Left ventricle myocardium superior (tissue), 1 donor: ENCODE data around the gene AGAP6. TPM values are rescaled to one million over a fixed set of nuclear protein-coding genes. Genes with fewer than 3 reads are reported as not detected.
"Not testable (repeated sequence)": the region's sequence is repeated elsewhere in the genome, so short reads cannot be mapped to it uniquely, and the experiment has no call there.

ENCODE experiments used
- ATAC-seq: fragments of 200-7000 bp; cut with Tn5 transposase; one replicate; pipeline ENCODE4 v1.9.1; 2020; ENCODE audit warnings: mild to moderate bottlenecking, moderate library complexity
- DNase-seq: peaks from one replicate; pipeline ENCODE4 v3.0.0-alpha.2; 2020
- intact Hi-C: fragments of 100-400 bp; cut with micrococcal nuclease; formaldehyde crosslinking; loops from one replicate; pipeline ENCODE4 v1.11.0; 2022
- total RNA-seq: library from RNA; stranded (reverse); fragmentation: NEBNext Ultra II Directional; extraction: Animal tissue kit (Norgen Biotek cat#: 25700); gene quantifications from one replicate; pipeline ENCODE4 v1.2.1, GENCODE V29; 2021
- donor health status: DM: no; HTN: yes; CAD: no; lungs with severe emphysema.

The AGAP6 gene
- total RNA-seq, 1 donor from 2014 or later: 4.5 TPM

DNA sequence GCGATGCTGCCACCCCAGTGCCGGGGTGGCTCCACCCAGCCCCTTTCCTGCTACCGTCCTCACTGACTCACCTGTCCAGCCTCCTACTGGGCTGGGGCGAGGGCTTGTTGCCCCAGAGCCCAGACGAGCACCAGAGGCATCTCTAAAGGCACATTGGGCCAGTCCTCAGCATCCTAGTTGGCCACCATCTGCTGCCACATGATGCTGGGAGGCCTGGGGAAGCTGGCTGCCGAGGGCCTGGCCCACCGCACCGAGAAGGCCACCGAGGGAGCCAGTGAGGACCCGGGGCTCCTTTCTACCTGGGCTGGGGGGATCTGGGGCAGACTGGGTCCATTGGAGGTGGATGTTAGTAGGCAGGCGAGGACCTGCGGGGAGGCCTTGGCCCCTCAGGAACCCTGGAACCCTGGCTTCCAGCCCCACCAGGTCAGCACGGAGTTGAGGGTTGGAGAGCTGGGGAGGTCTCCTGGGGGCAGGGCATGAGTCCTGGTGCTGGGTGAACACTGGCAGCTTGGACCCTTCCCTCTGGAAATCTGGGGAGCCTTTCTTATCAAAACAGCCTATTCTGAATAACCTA lies 32.3 kb downstream of the AGAP6 start:
- intact Hi-C loops, DNase-seq, ATAC-seq: not testable (repeated sequence)

DNA sequence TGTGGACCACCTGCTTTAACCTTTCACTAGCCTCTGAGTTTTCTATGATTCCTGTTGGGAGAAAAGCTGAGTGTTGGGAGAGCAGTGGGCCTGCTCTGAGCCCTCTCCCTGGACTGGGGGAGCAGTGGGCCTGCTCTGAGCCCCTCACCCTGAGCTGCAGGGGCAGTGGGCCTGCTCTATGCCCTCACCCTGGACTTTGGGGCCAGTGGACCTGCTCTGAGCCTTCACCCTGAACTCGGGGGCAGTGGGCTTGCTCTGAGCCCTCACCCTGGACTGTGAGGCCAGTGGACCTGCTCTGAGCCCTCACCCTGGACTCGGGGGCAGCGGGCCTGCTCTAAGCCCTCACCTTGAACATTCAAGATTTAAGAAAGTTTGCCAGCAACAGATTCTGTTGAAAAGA lies 33.4 kb downstream of the AGAP6 start:
- ATAC-seq: no peak
- no peak for DNase-seq
- intact Hi-C loops: no loop called here

DNA sequence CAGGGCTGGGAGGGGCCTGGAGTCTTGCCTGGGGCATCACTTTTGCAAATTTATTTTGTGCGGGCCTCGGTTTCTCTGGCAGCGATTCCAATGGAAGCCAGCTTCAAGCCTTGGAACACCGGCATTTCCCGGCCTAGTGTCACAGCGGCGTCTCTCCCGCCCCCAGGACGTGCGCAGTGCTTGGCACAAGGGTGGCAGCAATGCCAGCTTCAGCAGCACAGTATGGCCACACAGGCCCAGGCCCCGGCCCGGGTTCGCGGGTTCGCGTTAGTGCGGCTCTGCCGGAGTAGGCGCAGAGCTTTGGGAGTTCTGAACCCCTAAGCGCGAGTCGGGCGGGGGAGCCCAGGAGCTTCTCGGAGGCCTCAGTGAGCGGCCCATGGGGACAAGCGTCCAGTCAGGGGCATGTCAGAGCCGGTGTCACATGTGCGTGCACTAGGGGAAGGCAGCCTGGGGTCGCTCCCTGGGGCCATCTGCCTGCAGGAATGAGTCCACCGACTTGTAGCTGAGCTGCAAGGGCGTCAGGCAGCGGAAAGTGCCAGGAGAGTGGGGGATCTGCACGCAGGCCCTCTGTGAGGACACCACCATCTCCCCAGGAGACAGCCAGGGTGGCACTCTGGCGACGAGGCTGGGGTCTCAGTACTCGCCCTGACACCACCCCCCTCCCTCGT lies 36.6 kb downstream of the AGAP6 start:
- intact Hi-C loops, DNase-seq, ATAC-seq: not testable (repeated sequence)

DNA sequence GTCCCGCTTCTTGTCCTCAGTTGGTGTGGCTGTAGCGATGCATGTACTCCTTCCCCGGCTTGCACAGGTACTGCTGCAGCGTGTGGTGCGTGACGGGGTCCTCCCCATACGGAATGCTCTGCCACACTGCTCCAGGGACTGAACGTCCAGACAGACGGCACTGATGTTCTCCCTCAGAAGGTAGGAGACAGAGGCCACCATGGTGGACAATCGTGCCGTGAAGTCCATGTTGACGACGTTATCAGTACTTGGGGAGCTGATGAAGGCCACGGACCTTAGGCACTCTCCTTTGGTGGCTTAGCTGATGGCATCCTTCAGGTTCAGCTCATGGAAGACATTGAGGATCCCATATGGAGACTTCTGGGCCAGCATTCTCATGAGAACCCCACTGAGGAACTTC lies 37.4 kb downstream of the AGAP6 start:
- ATAC-seq (no peak), DNase-seq (no peak)
- intact Hi-C loops: no loop called here

DNA sequence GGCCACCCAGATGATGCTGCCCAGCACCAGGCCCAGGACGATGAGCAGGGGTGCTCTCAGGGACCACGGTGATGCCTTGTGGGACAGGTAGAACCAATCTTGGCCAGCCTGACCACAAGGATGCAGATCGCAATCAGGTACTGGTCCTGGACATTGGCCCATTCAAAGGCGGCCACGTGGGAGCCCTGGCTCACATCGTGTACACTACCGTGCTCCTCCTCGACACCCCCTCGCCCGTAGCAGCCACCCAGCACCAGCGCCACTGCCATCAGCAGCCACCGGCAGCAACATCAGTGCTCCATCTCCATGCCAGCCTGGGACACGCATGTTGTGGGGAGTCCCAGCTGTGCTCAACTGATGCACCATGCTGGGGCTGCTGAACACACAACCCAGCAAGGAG lies 39.0 kb downstream of the AGAP6 start:
- DNase-seq (no peak), ATAC-seq (no peak)
- intact Hi-C loops: no loop called here

DNA sequence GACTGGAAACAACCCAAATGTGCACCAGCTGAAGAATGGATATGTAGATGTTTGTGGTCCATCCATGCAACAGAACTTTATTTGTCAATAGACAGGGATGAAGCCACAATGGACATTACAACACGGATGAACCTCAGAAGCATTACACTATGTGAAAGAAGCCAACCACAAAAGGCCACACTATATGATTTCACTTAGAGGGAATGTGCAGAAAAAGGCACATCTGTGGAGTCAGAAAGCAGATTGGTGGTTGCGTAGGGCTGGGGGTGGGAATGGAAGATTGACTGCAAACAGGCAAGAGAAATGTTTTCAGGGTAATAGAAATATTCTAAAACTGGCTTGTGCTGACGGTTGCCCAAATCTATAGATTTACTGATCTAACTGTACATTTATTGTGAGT lies 45.3 kb downstream of the AGAP6 start:
- DNase-seq: no peak
- intact Hi-C loops: no loop called here
- ATAC-seq: no peak

DNA sequence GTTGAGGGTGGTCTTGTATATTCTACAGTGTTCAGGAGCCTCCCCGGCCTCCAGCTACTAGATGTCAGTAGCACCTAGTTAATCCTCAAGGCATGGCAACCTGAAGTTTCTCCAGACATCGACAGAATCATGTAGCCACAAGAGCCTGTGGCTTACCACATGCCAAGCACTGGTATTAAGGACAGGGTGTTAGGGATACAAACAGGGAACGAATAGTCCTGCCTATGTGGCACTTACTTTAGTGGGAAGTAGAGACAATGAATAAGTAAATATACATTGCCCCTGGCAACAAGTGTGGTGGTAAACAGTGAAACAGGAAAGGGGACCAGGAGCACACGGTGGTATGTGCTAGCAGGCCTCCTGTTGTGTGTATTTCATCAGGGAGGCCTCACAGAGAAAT lies 47.1 kb downstream of the AGAP6 start:
- intact Hi-C loops, ATAC-seq, DNase-seq: not testable (repeated sequence)

DNA sequence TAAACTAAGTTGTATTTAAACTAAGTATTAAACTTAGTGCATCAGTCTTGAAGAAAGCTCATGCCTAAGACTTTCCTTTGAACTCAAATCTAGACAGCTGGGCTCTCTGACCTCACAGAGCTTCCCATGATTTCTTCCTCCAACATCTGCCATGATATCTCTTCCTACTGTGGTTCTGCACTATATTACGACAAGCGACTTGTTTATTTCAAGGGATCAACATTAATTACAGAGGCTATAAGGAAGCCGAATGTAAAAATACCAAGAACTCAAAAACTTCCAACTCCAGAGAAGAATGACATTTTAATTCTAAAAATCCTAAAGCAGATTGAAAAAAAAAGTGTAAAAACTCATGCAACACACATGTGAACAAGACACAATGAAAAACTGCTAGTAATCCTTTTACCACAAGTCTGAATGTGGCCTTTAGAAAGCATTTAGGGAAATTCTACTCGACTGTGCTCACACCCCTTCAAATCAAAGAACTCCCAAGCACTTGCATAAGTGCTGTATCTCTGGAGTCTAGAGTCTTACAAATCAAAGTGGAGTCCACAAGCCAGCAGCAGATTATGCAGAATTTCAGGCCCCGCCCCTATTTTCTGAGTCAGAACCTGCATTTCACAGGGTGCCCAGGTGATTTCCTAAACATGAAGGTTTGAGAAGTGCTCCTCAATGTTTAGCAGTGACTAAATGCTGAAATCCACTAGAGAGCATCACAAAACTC lies 56.9 kb downstream of the AGAP6 start:
- intact Hi-C loops: no loop called here
- ATAC-seq (no peak), DNase-seq (no peak)

DNA sequence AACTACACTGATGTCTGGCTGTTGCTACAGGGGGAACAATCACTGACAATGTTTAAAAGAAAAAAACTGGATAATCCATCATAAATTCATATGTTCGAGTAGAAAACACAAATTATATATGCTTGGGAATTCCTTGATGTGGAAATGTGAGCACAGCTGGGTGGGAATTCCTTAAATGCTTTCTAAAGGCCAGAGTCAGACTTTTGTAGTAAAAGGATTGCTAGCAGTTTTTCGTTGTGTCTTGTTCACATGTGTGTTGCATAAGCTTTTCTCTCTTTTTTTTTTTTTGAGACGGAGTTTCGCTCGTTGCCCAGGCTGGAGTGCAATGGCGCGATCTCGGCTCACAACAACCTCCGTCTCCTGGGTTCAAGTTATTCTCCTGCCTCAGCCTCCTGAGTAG lies 58.3 kb downstream of the AGAP6 start:
- intact Hi-C loops, DNase-seq, ATAC-seq: not testable (repeated sequence)

DNA sequence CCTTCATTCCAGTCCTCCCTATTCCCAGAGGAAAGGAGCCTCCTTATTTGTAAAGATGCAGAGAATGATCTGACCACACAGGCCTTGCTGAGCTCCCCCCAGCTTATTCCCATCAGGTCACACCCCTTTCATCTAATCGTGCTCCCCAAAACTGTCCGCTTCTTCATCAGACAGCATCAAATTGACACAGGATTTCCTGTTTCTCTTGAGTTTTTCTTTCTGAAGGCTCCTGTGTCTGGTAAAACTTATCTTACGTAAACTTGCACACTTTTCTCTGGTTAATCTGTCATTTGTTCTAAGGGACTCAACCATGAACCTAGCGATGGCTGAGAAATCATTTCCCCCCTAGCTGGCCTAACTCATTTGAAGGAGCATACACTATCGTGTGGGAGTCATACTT lies 59.4 kb downstream of the AGAP6 start:
- ATAC-seq, intact Hi-C loops, DNase-seq: not testable (repeated sequence)

DNA sequence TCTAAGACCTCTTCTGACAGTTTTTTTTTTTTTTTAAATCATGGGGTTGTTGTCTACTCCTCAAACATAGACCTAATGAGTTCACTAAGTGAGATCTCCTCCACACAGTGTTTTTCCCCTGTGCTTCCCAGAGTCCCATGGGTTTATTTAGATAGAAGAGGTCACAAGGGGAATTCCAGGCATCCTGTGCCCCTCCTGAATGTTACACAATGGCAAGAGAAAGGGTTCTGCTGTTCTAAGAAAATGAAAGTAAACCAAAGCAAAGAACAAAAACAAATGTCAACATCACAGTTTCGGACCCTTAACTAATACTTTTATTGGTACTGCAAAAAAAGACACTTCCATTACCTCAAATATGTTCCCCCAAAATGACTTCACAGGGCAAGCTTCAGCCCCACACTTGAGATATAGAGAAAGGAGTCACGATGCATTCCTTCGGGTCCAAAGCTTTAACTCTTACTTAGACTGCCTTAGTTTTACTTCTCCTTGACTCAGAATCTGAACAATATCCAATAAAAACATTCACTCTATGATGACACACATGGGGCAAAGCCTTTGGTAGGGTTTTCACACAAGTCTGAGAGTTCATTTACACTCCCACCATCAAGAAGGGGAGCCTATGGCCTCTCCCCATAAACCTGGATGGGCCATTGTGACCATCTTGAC lies 63.9 kb downstream of the AGAP6 start:
- ATAC-seq, intact Hi-C loops, DNase-seq: not testable (repeated sequence)

DNA sequence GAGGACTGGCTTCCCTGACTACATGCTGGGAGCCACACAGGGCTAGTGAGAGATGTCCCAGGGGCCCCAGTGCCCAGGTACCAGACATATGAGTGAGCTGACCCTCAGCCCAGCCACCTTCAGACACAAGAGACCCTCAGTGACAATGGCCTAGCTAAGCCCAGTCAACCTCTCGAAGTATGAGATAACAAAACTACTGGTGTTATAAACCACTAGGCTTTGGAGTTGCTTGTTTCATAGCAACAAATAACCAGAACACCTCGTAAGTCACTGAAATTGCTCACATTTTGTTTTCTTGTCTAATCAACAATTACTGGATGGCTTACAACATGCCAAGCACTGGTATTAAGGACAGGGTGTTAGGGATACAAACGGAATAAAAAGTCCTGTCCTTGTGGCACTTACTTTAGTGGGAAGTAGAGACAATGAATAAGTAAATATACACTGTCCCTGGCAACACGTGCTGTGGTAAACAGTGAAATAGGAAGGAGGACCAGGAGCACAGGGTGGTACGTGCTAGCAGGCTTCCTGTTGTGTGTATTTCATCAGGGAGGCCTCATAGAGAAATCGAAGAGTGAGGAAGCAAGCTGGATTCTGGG lies 64.7 kb downstream of the AGAP6 start:
- intact Hi-C loops, DNase-seq: not testable (repeated sequence)
- ATAC-seq: peak; percentile 50

DNA sequence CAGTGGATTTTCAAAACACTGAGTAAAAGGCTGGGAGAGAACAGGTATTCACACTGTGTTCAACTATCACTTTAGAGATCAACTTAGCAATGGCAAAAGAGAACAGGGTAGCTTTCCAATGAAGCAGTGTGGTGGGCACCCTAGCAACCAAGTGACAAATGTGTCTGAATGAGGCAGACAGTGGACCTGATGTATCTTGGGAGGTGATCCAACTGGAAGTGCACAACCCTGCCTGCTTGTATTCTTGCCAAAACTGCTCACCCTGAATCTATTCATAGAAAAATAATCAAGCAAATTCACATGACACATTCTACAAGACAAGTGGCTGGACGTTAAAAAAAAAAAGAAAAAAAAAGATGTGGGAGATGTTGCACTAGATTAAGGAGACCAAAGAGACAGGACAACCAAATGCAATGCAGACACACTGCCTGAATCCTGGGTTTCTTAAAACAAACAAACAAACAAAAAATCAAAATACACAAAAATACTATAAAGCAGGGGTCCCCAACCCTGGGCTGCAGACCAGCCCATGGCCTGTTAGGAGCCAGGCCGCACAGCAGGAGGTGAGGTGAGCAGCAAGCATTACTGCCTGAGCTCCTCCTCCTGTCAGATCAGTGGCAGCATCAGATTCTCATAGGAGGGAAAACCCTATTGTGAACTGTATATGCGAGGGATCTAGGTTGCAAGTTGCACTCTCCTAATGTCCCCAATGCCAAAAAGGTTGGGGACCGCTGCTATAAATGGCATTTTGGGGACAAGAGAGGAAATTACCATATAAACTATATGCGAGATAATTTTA lies 67.5 kb downstream of the AGAP6 start:
- intact Hi-C loops: not testable (repeated sequence)
- peak; percentile 85 for ATAC-seq
- peak; percentile 36 for DNase-seq

DNA sequence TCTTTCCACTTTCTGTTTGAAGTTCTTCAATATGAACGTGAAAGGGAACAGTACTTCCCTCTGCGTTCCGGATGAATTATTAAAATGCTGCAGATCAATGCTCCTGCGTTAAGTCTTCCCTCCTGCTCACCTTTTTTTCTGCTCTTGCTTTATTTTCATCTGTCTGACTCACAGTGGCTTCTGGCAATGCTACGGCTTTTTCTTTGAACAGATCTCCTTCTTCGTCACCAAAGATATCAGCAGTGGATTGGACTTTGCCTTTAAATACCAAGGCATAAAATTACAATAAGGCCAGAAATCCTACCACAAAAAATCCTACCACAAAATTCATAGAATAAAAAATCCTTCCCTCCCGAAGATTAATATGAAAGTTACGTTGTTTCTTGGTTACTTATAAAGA lies 68.4 kb downstream of the AGAP6 start:
- DNase-seq, intact Hi-C loops, ATAC-seq: not testable (repeated sequence)

DNA sequence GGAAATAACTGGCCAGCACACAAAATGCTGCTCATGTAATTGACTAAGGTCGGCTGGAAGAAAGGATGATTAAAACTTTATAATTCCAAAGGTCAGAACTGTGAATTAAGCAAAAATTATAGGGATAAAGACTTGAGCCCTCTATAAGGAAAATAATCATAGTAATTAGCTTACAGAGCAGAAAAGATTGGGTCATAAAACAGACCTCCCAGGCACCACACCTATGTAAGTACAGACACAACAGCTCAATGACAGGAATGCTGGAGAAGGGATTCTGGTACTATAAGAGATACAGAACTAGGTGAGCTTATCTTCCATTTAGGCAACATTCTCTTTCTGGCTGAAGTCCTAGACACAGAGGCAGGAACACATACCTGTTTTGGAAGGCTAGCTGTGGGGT lies 70.5 kb downstream of the AGAP6 start:
- intact Hi-C loops, DNase-seq, ATAC-seq: not testable (repeated sequence)

DNA sequence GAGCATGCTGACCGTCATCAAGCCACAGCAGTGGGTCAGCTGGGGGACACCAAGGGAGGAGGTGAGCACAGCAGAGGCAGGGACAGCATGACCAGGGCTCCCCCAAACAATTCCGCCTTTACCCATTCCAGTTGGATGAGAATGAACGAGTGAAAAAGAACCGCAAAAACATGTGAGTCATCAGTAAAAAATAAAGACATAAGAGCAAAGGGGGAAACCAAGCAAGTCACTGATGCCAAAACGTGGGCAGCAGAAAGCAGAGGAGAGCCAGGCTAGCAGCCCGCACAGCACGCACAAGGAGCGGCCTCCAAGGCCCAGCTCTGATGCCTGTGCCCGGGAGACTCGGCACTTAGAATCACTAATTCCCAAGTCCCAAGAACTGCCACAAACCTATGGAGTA lies 71.7 kb downstream of the AGAP6 start:
- ATAC-seq, intact Hi-C loops, DNase-seq: not testable (repeated sequence)
